Mesodermal cell (in vitro differentiated cells): ENCODE measurements around the gene IL1R2.

Source experiments
- H3K27ac ChIP-seq: 2 replicates; pipeline ENCODE4 v1.7.0; 2013; ENCODE audit warnings: mild to moderate bottlenecking, low read depth, low read length, moderate library complexity; ENCODE audit not compliant: severe bottlenecking
- H3K36me3 ChIP-seq: 2 replicates; pipeline ENCODE4 v1.7.1; 2013; ENCODE audit warnings: mild to moderate bottlenecking, low read length, moderate library complexity; ENCODE audit not compliant: control insufficient read depth, insufficient read depth
- H3K4me1 ChIP-seq: one replicate; pipeline ENCODE4 v1.7.1; 2013; ENCODE audit warnings: mild to moderate bottlenecking, low read length; ENCODE audit not compliant: insufficient read depth, control insufficient read depth, poor library complexity, severe bottlenecking
- H3K4me3 ChIP-seq: 2 replicates; pipeline ENCODE4 v1.7.0; 2013; ENCODE audit warnings: low read length, control low read depth, mild to moderate bottlenecking; ENCODE audit not compliant: insufficient read depth, poor library complexity, severe bottlenecking; ENCODE audit errors: extremely low read depth
- H3K9me3 ChIP-seq: 2 replicates; pipeline ENCODE4 v1.7.1; 2013; ENCODE audit warnings: mild to moderate bottlenecking, low read length, moderate library complexity; ENCODE audit not compliant: control insufficient read depth
- WGBS, 2 experiments: methylation state at CpG; one replicate each; pipeline ENCODE4 v1.1.5; 2013; ENCODE audit warnings: missing lambda C conversion rate in 2 of 2; ENCODE audit not compliant: insufficient coverage in 2 of 2; 5-methylcytosine and 5-hydroxymethylcytosine counted together

IL1R2 gene

DNA sequence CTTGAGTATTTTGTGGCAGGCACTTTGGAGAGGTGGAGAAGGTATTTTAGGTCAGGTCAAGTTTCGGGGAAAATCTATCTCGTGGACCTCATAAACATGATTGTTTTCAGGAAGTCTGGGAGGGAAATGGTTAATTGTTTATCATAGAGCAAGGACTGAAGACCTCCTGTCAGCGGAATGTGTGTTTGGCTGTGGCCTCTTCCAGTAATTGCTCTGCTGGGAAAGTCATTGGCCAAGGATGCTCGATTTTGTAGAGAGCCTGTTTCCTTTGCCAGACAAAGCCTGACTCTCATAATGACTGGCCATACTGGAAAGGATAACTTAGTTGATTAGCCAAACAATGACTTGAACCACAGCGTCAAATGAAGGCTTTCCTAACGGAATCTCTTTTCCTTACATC, 30.0 kb downstream of the IL1R2 start:
- no peak overlapping the region for H3K4me3 ChIP-seq
- 66 to 87% methylated on average over 6 of the region's 6 CpGs for WGBS, 2 experiments
- H3K4me1 ChIP-seq: peaks cover 3% of the 10 kb centered on the region
- no peaks in the 10 kb centered on the region for H3K36me3 ChIP-seq
- H3K9me3 ChIP-seq: no peaks in the 10 kb centered on the region
- no peak overlapping the region for H3K27ac ChIP-seq

DNA sequence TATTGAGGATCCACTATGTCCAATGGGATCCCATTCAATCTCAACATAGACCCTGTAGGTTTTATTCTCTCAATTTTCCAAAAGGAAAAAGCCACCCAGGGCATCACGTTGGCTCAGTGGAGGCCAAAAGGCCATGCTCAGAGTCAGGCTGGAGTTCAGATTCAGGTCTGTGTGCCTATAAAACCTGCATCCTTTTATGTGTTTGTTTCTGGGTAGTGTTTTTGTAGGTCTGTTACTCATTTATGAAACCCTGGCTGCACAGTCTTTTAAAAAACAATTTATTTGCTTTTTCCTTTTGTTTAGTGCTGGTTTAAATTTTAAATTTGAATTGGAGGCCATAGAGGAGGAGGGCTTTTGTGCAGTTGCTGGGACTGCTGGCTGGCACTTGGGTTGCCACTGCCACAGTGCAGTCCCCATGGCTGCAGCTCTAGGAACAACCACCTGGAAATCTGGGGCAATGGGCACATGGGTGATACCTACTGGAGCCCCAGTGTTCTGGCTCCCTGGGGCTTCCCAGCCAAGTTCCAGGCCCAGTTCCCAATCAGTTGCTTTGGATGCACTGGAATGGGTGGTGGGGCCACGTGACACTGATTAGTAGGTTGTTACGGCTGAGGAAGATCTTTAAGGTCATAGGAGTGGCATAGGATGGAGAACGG, 31.3 kb downstream of the IL1R2 start:
- 94 to 100% methylated on average over 2 to 3 of the region's 4 CpGs for WGBS, 2 experiments

DNA sequence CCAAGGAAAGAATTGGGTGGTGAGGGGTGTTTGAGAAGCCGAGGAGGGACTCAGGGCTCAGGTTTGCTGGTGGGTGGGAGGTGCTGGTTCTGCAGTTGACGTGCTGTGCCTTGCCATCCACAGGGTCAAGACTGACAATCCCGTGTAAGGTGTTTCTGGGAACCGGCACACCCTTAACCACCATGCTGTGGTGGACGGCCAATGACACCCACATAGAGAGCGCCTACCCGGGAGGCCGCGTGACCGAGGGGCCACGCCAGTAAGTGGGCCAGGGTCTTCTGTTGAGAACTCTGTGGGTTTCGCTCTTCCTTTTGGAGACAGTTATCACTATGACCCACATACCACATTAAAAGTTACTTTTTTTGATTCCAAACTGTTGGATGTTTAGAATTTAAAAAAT, 32.6 kb downstream of the IL1R2 start:
- H3K27ac ChIP-seq: no peak overlapping the region
- 98 to 100% methylated on average over 9 of the region's 12 CpGs for WGBS, 2 experiments

More for the DNA sequence above, 31.3 kb downstream of the IL1R2 start:
- Histone ChIP-seq H3K27ac (no peak overlapping the region), H3K9me3 (no peaks in the 10 kb centered on the region), H3K4me1 (peaks cover 16% of the 10 kb centered on the region), H3K36me3 (no peaks in the 10 kb centered on the region), H3K4me3 (no peak overlapping the region)

DNA sequence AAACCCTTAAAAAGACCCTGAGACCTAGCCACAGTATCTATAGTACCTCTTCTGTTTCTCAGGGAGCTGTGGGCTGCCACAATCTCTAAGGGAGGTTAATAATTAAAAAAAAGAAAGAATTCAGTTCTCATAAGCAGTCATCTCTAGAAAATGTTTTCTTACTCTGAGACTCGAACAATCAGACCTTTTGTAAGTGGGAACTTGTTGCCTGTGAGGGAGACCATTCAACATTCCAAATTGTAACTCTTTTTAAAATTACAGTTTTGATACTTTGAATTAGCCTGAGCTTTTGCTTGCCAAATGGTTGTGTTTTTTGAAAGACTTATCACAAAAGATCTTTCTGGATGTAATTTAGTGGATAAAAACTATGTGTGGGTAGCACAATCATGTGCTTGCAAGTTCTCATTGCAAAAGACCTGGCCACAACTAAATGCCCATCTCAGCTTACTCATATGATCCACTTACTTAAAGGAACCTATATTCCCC, 33.3 kb downstream of the IL1R2 start:
- H3K4me1 ChIP-seq: peaks cover 18% of the 10 kb centered on the region
- no CpG with 5 or more reads among the region's 1 CpG for WGBS, 2 experiments
- no peak overlapping the region for H3K27ac ChIP-seq

More for the DNA sequence above, 32.6 kb downstream of the IL1R2 start:
- no peaks in the 10 kb centered on the region for H3K9me3 ChIP-seq
- H3K4me3 ChIP-seq: no peak overlapping the region
- peaks cover 18% of the 10 kb centered on the region for H3K4me1 ChIP-seq
- no peaks in the 10 kb centered on the region for H3K36me3 ChIP-seq

DNA sequence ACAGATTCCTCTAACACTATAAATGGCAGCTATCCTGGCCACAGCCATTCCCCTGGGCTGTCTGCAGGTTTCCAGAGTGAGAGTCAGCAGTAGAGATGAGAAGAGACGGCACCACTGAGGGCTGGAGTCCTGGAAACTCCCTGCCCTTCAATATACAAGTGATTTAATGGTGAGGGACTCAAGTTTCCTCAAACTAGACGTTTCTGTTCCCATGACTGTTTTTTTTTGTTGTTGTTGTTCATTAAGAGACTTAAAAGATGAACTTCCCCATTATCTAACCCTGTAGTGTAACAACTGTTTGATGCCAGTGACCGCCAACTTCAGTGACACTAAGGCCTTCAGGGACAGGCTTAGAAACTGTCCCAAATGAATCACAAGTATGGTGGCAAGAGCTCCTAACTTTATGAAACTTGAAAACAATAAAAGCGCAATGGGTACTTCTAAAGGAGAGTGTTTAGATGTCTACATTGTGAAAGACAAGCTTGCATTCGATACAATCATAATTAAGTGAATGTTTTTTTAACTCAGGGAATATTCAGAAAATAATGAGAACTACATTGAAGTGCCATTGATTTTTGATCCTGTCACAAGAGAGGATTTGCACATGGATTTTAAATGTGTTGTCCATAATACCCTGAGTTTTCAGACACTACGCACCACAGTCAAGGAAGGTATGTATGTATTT, 34.0 kb downstream of the IL1R2 start:
- 81 to 97% methylated on average over 2 to 5 of the region's 6 CpGs for WGBS, 2 experiments
- no peak overlapping the region for H3K27ac ChIP-seq
- H3K9me3 ChIP-seq: no peaks in the 10 kb centered on the region
- H3K4me3 ChIP-seq: no peak overlapping the region
- peaks cover 18% of the 10 kb centered on the region for H3K4me1 ChIP-seq
- H3K36me3 ChIP-seq: no peaks in the 10 kb centered on the region

More for the DNA sequence above, 33.3 kb downstream of the IL1R2 start:
- Histone ChIP-seq H3K4me3 (no peak overlapping the region), H3K36me3 (no peaks in the 10 kb centered on the region), H3K9me3 (no peaks in the 10 kb centered on the region)

DNA sequence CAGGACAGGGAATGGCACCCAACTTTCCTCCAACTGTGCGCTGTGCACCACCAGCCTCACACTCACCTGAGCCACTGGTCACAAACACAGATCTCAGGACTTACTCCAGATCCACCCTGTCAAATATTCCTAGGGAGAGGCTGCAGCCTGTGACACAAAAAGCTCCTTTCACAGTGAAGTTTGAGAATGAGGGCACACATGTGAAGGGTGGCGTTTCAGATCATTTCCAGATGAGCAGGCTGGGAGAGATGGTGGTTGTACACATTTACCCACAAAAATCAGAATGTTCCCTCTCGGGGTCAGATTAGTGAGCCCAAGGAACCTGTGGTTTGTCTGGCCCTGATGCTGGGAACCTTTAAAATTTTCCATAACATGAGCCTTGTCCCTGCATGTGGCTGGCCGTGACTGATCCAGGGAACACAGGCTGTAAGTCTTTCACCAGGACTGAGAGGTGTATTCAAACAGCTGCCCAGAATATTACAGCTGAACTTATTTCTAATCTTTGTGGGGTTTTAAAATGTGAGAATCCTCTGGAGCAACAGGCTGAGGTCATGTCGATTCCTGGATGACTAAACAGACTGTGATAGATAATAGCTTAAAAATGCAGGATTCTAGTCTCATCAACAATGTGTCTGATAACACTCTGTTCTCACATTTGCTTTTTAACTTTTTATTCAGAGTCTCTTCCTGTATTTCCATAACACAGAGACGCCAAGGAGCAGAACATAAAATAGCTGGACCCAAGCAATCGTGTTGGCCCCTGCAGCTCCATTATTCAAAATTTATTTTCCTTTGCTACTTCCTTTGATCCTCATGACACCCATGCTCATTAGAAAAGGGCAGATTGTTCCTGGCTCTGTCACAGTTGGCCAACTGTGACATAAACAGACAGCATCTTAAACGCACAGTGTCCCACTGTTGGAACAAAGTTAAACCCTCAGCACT, 35.5 kb downstream of the IL1R2 start:
- H3K27ac ChIP-seq: peak overlapping the region; percentile 43
- H3K9me3 ChIP-seq: no peaks in the 10 kb centered on the region
- no peak overlapping the region for H3K4me3 ChIP-seq
- no peaks in the 10 kb centered on the region for H3K36me3 ChIP-seq
- peaks cover 16% of the 10 kb centered on the region for H3K4me1 ChIP-seq
- 82 to 87% methylated on average over 5 of the region's 8 CpGs for WGBS, 2 experiments

DNA sequence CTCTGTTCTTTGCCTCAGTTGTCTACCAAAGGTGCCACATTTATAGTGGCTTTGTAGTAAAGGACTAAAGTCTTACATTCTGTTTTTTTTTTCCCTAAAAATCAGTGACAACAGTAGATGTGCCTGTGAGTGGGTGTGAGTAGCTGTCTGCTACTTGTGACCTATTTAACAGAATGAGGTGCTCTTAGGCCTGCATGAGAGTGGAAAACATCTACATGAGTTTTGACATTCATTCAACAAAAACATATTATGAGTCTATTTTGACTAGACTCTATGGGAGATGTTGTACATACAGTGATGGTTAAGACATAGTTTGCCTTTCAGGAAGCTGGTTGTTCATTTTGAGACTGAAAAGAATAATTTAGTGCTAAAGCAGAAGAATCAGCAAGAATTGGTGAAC, 36.7 kb downstream of the IL1R2 start:
- Histone ChIP-seq H3K4me3 (no peak overlapping the region), H3K4me1 (peaks cover 23% of the 10 kb centered on the region), H3K9me3 (no peaks in the 10 kb centered on the region), H3K36me3 (no peaks in the 10 kb centered on the region), H3K27ac (no peak overlapping the region)

DNA sequence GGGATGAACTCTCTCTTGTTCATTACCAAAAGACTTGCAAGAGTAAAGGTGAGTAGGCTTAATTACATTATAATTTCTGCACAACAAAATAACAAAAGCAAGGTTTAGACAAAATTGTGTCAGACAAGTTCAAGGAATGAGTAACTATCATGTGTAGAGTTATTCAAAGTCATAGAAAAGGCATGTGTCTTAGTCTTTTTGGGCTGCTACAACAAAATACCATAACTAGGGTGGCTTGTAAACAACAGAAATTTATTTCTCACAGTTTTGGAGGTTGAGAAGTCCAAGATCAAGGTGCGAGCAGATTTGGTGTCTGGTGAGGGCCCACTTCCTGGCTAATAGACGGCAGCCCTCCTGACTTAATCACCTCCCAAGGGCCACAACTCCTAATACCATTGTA, 37.6 kb downstream of the IL1R2 start:
- H3K4me3 ChIP-seq: no peak overlapping the region
- H3K36me3 ChIP-seq: no peaks in the 10 kb centered on the region
- no peak overlapping the region for H3K27ac ChIP-seq
- 92% methylated on average over 2 of the region's 2 CpGs; no CpG with 5 or more reads in 1 of the 2 experiments for WGBS, 2 experiments
- H3K4me1 ChIP-seq: peaks cover 31% of the 10 kb centered on the region
- peaks cover 3% of the 10 kb centered on the region for H3K9me3 ChIP-seq

DNA sequence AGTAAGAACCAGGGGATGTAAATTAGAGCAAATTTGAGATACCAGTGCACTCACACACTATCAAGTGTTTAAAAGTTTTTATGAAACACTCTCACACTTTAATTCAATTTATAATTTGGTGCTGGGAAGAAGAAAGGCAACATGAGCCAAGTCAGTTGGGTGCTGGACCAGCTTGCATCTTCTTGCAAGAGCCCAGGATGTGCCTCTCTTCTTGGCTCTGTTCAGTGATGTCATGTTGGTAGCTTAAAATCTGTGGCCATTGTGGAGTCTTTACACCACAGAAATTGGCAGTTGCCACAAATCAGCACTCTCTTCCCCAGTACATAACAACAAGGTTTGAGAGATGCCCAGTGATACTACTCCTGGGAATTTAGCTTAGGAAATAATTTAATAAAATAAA, 38.2 kb downstream of the IL1R2 start:
- Histone ChIP-seq H3K36me3 (no peaks in the 10 kb centered on the region), H3K27ac (no peak overlapping the region), H3K9me3 (peaks cover 5% of the 10 kb centered on the region), H3K4me1 (peaks cover 31% of the 10 kb centered on the region), H3K4me3 (no peak overlapping the region)

DNA sequence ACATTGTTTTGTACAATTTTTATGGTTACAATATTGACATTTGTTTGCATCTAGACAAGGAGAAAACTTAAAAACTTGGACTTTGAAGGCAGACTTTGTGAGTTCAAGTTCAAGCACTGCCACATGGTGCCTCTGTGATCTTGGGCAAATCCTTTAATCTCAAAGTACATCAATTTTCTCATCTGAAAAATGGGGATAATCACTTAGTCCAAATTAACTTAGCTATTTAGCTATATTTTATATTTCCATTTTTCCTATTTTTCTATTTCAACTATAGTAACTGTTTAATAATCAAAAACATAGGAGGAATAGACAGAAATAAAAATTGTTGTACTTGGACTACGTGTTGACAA, 38.7 kb downstream of the IL1R2 start:
- H3K9me3 ChIP-seq: peaks cover 5% of the 10 kb centered on the region
- no peak overlapping the region for H3K27ac ChIP-seq
- WGBS, 2 experiments: 71 to 100% methylated on average over 1 of the region's 1 CpG
- H3K4me3 ChIP-seq: no peak overlapping the region
- peaks cover 31% of the 10 kb centered on the region for H3K4me1 ChIP-seq
- H3K36me3 ChIP-seq: no peaks in the 10 kb centered on the region
